ENCODE results near the gene DLX2. TPM values are rescaled to one million over a fixed set of nuclear protein-coding genes. Genes with fewer than 3 reads are reported as not detected.

The DLX2 gene
- total RNA-seq, 1 experiment from 2014 or later, result 0.97 TPM

Other genes with a start within 250 kb of the DLX2 start
- gene SLC25A12, start 208.7 kb downstream of the DLX2 start, total RNA-seq (2014; rRNA removed; shearing (Covaris generic); ENCODE audit: low replicate concordance), result 45.4 and 55.8 TPM in 2 replicates
- 32.4 and 56.8 TPM in 2 replicates for gene HAT1, start 180.4 kb downstream of the DLX2 start, total RNA-seq (2014; rRNA removed; shearing (Covaris generic); ENCODE audit: low replicate concordance)
- 4.9 and 20.7 TPM in 2 replicates for gene METAP1D, start 102.9 kb downstream of the DLX2 start, total RNA-seq (2014; rRNA removed; shearing (Covaris generic); ENCODE audit: low replicate concordance)
- 1.0 and 1.2 TPM in 2 replicates for gene DLX1, start 17.4 kb downstream of the DLX2 start, total RNA-seq (2014; rRNA removed; shearing (Covaris generic); ENCODE audit: low replicate concordance)